ENCODE results near the gene CD244.
"Not testable (repeated sequence)": the region's sequence is repeated elsewhere in the genome, so short reads cannot be mapped to it uniquely, and the experiment has no call there.

Gene CD244

DNA sequence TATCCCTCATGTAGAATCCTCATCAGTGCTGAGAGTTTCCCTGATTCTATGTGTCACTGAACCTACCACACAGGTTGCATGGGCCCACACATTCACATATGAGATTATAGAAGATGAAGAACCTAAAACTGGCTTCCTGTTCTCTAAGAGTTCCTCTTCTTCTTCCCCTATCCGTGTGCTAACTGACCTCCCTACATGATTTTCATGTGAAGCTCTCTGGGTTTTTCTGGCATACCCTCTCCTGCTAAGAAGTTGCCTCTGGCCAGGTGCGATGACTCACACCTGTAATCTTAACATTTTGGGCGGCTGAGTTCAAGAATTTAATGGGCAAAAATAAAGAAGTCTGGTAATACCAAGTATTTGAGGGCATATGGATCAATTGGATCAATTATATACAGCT lies 5.5 kb upstream of the CD244 start:
- no peaks in the 10 kb centered on the region for H3K79me2 ChIP-seq (ENCODE audit: insufficient read depth, low read depth)
- no peaks in the 10 kb centered on the region for H3K4me1 ChIP-seq (ENCODE audit: low read depth, poor library complexity, severe bottlenecking)
- H3K27me3 ChIP-seq (ENCODE audit: insufficient read depth, low read depth): no peaks in the 10 kb centered on the region
- no peak overlapping the region for H2AFZ ChIP-seq (ENCODE audit: low read depth)
- no peaks in the 10 kb centered on the region for H4K20me1 ChIP-seq (ENCODE audit: insufficient read depth)
- no peak for TF ChIP-seq CTCF (conservative IDR thresholded peaks at IDR 0.05; ENCODE audit: low read depth, low read length)
- no peak overlapping the region for H3K4me2 ChIP-seq
- H3K9ac ChIP-seq: no peak overlapping the region
- H3K36me3 ChIP-seq (ENCODE audit: insufficient read depth): no peaks in the 10 kb centered on the region
- no peak overlapping the region for H3K27ac ChIP-seq
- H3K4me3 ChIP-seq (IDR thresholded peaks at IDR 0.05; ENCODE audit: insufficient read depth, low read depth, low read length): no peak overlapping the region

GRCh38 chr1:160867651-160868050 lies 5.0 kb upstream of the CD244 start:
- H3K4me1 ChIP-seq (ENCODE audit: low read depth, poor library complexity, severe bottlenecking): not testable (repeated sequence)

DNA sequence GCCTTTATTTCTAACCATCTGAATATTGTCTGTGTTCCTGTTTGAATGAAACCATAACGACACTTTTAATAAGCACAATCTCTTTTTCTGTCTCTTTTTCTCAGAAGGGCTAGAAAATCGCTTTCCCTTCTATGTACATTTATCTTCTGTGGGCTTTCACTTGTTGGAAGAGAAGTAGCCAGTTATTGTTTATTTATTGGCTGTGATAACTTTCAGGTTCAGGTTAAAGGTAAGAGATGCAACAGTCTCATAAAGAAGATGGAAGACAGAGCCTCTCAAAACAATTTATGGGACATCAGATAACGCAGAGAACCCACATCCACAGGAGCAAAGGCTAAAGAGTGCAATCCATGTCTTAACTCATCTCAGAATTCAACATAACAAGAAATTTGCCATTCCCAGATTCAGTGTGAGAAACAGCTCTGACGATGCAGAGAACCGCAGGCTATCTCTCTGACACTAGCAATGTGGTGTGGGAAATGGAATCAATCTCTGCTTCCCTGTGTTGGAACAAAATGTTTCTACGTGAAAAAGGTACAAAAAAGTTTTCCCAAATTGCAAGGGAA lies 4.1 kb upstream of the CD244 start:
- Histone ChIP-seq H3K4me3 (IDR thresholded peaks at IDR 0.05; ENCODE audit: insufficient read depth, low read depth, low read length) (no peak overlapping the region), H3K4me2 (no peak overlapping the region), H2AFZ (ENCODE audit: low read depth) (no peak overlapping the region), H4K20me1 (ENCODE audit: insufficient read depth) (no peaks in the 10 kb centered on the region), H3K79me2 (ENCODE audit: insufficient read depth, low read depth) (no peaks in the 10 kb centered on the region), H3K36me3 (ENCODE audit: insufficient read depth) (no peaks in the 10 kb centered on the region), H3K27ac (no peak overlapping the region), H3K9ac (no peak overlapping the region), H3K4me1 (ENCODE audit: low read depth, poor library complexity, severe bottlenecking) (no peaks in the 10 kb centered on the region), H3K27me3 (ENCODE audit: insufficient read depth, low read depth) (no peaks in the 10 kb centered on the region)
- TF ChIP-seq CTCF (conservative IDR thresholded peaks at IDR 0.05; ENCODE audit: low read depth, low read length): no peak

More at GRCh38 chr1:160867651-160868050, 5.0 kb upstream of the CD244 start:
- not testable (repeated sequence) for H3K27ac ChIP-seq; H3K27me3 ChIP-seq (ENCODE audit: insufficient read depth, low read depth); H3K79me2 ChIP-seq (ENCODE audit: insufficient read depth, low read depth); H4K20me1 ChIP-seq (ENCODE audit: insufficient read depth); H3K4me2 ChIP-seq; H2AFZ ChIP-seq (ENCODE audit: low read depth); H3K9ac ChIP-seq; H3K4me3 ChIP-seq (IDR thresholded peaks at IDR 0.05; ENCODE audit: insufficient read depth, low read depth, low read length); H3K36me3 ChIP-seq (ENCODE audit: insufficient read depth)

- no peaks in the 10 kb centered on the region for H3K27me3 ChIP-seq (ENCODE audit: insufficient read depth, low read depth)
- no peak overlapping the region for H3K4me2 ChIP-seq
- H3K9ac ChIP-seq: no peak overlapping the region
- H4K20me1 ChIP-seq (ENCODE audit: insufficient read depth): no peaks in the 10 kb centered on the region
- H3K4me3 ChIP-seq (IDR thresholded peaks at IDR 0.05; ENCODE audit: insufficient read depth, low read depth, low read length): no peak overlapping the region
- no peak overlapping the region for H2AFZ ChIP-seq (ENCODE audit: low read depth)
- H3K4me1 ChIP-seq (ENCODE audit: low read depth, poor library complexity, severe bottlenecking): no peaks in the 10 kb centered on the region
- no peaks in the 10 kb centered on the region for H3K79me2 ChIP-seq (ENCODE audit: insufficient read depth, low read depth)
- H3K36me3 ChIP-seq (ENCODE audit: insufficient read depth): no peaks in the 10 kb centered on the region
- TF ChIP-seq CTCF (conservative IDR thresholded peaks at IDR 0.05; ENCODE audit: low read depth, low read length): no peak
- H3K27ac ChIP-seq: no peak overlapping the region
Observed at GRCh38 chr1:160866001-160866694, 3.5 kb upstream of the CD244 start.

DNA sequence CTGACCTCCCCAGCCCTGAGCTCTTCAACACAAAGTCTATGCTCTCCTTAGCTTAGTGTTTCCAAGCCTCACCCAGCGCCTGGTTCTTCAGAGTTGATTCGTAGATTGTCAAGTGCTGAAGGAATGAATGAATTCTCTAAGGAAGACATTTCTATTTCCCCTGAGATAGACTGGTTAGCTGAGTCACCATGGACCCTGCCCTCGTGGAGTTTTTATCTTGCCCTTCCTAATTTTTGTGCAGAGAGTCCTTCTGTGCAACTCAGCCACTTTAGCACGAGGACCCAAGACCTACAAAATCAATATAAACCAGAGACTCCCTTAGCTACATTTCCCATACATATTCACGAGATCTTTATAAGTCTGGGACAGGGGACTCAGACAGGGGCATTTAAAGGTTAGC lies 2.6 kb upstream of the CD244 start:
- no peaks in the 10 kb centered on the region for H4K20me1 ChIP-seq (ENCODE audit: insufficient read depth)

More for the DNA sequence above, 2.6 kb upstream of the CD244 start:
- no peak overlapping the region for H3K27ac ChIP-seq
- no peak for TF ChIP-seq CTCF (conservative IDR thresholded peaks at IDR 0.05; ENCODE audit: low read depth, low read length)
- H3K27me3 ChIP-seq (ENCODE audit: insufficient read depth, low read depth): no peaks in the 10 kb centered on the region
- H3K4me3 ChIP-seq (IDR thresholded peaks at IDR 0.05; ENCODE audit: insufficient read depth, low read depth, low read length): no peak overlapping the region
- no peaks in the 10 kb centered on the region for H3K36me3 ChIP-seq (ENCODE audit: insufficient read depth)
- no peak overlapping the region for H3K4me2 ChIP-seq
- H3K4me1 ChIP-seq (ENCODE audit: low read depth, poor library complexity, severe bottlenecking): no peaks in the 10 kb centered on the region
- no peaks in the 10 kb centered on the region for H3K79me2 ChIP-seq (ENCODE audit: insufficient read depth, low read depth)
- H2AFZ ChIP-seq (ENCODE audit: low read depth): no peak overlapping the region
- H3K9ac ChIP-seq: no peak overlapping the region

Measured in KMS-11 (cell line).